Subcutaneous abdominal adipose tissue (tissue), 5 donors: Measurements from ENCODE around the gene HOXB4.
A peak's percentile ranks its signal among the peaks of the same experiment; 100 is the strongest.
"Not testable (repeated sequence)": the region's sequence is repeated elsewhere in the genome, so short reads cannot be mapped to it uniquely, and the experiment has no call there.

Source experiments
- H3K27ac ChIP-seq: one replicate; pipeline ENCODE4 v1.7.0; 2013; ENCODE audit warnings: low read depth, mild to moderate bottlenecking, inconsistent platforms, low read length, moderate library complexity
- H3K27me3 ChIP-seq, 5 donors: one replicate each; pipeline ENCODE4 v1.7.0; 2013; ENCODE audit warnings: low read length in 5 of 5, inconsistent platforms in 1 of 5; ENCODE audit not compliant: control insufficient read depth in 5 of 5, insufficient read depth in 4 of 5
- H3K36me3 ChIP-seq, 5 donors: one replicate each; pipeline ENCODE4 v1.7.0; 2013; ENCODE audit warnings: low read length in 5 of 5; ENCODE audit not compliant: control insufficient read depth in 5 of 5, insufficient read depth in 5 of 5
- H3K4me1 ChIP-seq, 5 donors: one replicate each; pipeline ENCODE4 v1.7.0; 2013; ENCODE audit warnings: low read length in 5 of 5, mild to moderate bottlenecking in 3 of 5, moderate library complexity in 1 of 5; ENCODE audit not compliant: control insufficient read depth in 5 of 5, insufficient read depth in 5 of 5
- H3K4me3 ChIP-seq, 5 donors: one replicate each; pipeline ENCODE4 v1.7.0; 2013; ENCODE audit warnings: low read length in 5 of 5, low read depth in 1 of 5
- H3K9ac ChIP-seq, 5 donors: one replicate each; pipeline ENCODE4 v1.7.0; 2013; ENCODE audit warnings: low read length in 5 of 5, mild to moderate bottlenecking in 4 of 5, moderate library complexity in 3 of 5
- H3K9me3 ChIP-seq, 5 donors: one replicate each; pipeline ENCODE4 v1.7.0; 2013; ENCODE audit warnings: low read length in 5 of 5; ENCODE audit not compliant: control insufficient read depth in 5 of 5
- donor health status: healthy.
- donor health status: healthy.
- donor health status: healthy.
- donor health status: healthy.
- donor health status: healthy.

The HOXB4 gene

DNA sequence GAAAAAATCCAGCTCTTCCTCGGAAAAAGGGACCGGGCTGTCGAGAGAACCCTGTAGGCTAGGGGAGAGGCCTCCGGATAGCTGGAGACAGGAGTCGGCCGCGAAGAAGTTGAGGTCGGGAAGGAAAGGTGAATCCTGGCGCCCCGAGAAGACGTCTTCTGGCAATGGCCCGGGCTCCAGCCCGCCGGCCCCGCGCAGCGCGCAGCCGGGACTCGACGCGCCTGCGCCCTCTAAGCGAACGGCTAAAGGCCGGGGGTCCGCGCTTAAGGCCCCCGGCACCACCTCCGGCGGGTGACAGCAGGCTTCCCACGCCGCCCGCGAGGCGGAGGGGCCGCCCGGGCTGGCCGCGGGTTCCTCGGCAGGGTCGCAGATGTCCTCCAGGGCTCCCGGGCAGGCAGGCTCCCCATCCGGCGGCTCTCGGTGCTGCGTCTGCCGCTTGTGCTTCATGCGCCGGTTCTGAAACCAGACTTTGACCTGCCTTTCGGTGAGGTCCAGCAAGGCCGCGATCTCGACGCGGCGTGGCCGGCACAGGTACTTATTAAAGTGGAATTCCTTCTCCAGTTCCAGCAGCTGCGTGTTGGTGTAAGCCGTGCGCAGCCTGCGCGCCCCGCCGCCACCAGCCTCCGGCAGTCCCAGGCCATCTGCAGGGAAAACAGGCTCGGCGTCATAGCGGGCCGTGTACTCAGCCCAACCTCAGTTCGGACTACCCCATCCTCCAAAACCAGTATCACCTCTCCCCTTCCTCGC, 34.9 kb downstream of the HOXB4 start:
- Histone ChIP-seq H3K9ac (peak overlapping the region; percentile 68 to 89 (median 86)), H3K27ac (peak overlapping the region; percentile 95), H3K36me3 (no peaks in the 10 kb centered on the region), H3K4me1 (peaks cover 12 to 62% (median 51%) of the 10 kb centered on the region in 5 donors), H3K27me3 (no peaks in the 10 kb centered on the region), H3K4me3 (peak overlapping the region; percentile 88 to 92 (median 89)), H3K9me3 (no peaks in the 10 kb centered on the region)

DNA sequence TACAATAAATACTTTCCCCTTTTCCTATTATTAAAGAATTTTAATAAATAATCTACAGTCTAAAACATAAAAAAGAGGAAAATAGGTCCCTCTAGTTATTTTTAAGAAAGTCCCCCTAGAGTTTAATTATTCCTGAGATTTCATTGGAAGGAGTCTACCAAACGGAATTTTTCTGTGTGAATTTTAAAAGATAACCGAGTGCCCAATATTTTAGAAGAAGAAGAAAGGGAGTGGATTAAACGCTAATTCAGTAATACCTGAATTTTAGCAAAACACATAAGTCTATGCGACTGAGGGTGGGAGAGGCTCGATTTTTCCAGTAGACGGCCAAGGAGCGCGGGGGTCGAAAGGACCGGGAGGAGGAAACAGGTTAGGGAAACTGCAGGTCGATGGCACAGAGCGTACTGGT, 35.4 kb downstream of the HOXB4 start:
- Histone ChIP-seq H3K4me1 (peaks cover 11 to 57% (median 47%) of the 10 kb centered on the region in 5 donors), H3K36me3 (no peaks in the 10 kb centered on the region), H3K9ac (peak overlapping the region; percentile 73 to 86 (median 84)), H3K27me3 (no peaks in the 10 kb centered on the region), H3K9me3 (no peaks in the 10 kb centered on the region), H3K27ac (peak overlapping the region; percentile 95), H3K4me3 (peak overlapping the region; percentile 88 to 92 (median 89))

DNA sequence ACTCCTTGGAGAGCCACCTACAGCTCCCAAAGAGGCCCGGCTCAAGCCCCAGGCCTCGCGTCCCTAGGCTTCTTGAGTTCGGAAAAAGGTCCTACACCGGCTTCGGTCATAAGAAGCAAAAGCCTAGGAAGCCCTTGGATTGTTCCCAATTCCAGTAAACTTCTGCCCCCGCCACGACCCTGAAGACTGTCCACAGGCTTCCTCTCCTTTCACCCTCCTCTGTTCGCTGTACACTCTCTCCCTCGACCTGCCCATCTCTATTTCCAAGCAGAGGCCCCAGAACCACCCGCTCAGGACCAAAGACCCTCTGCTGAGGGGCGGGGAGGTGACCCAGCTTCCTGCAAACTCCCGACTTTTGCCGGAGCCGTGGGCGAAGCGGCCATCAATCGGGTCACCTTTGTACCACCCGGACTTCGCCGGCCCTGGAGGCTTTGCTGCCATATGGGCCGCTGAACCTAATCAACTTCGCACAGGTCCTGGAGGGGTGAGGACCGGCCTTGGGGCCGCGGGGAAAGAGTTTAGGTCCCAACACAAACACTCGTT, 36.0 kb downstream of the HOXB4 start:
- Histone ChIP-seq H3K4me3 (peak overlapping the region; percentile 88 to 92 (median 89)), H3K36me3 (no peaks in the 10 kb centered on the region), H3K9ac (peak overlapping the region; percentile 48 to 86 (median 84)), H3K27me3 (no peaks in the 10 kb centered on the region), H3K27ac (peak overlapping the region; percentile 95), H3K9me3 (no peaks in the 10 kb centered on the region), H3K4me1 (peaks cover 9 to 53% (median 41%) of the 10 kb centered on the region in 5 donors)

DNA sequence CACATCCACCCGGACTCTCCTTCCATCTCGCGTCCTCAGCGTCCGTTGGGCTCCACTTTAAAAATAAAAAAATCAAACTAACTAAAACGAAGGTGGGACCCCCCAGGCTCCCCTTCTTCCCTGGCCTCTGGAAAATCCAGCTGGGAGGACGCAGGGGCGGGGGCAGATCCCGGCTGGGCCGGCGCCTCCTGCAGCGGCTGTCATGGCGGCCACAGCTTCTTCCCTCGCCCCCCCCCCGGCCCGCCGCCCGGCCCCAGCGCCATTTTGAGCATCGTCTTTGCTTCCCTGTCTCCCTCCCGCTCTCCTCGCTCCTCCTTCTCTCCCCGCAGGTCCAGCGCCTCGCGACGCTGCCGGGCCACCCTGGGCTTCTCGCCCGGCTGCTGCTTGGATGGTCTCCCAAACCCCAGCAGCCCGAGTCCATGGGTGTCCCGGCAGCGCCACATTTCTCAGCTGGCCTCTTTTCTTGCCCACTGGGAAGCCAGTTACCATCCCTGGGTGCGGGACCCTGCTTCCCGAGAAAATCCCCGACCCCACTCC, 36.5 kb downstream of the HOXB4 start:
- peak overlapping the region; percentile 95 for H3K27ac ChIP-seq
- no peaks in the 10 kb centered on the region for H3K27me3 ChIP-seq
- H3K4me3 ChIP-seq, result peak overlapping the region; percentile 79 to 92 (median 89)
- H3K9me3 ChIP-seq, result no peaks in the 10 kb centered on the region
- peak overlapping the region; percentile 48 to 86 (median 84) for H3K9ac ChIP-seq
- H3K36me3 ChIP-seq, result no peaks in the 10 kb centered on the region
- H3K4me1 ChIP-seq, result peaks cover 9 to 47% (median 36%) of the 10 kb centered on the region in 5 donors

DNA sequence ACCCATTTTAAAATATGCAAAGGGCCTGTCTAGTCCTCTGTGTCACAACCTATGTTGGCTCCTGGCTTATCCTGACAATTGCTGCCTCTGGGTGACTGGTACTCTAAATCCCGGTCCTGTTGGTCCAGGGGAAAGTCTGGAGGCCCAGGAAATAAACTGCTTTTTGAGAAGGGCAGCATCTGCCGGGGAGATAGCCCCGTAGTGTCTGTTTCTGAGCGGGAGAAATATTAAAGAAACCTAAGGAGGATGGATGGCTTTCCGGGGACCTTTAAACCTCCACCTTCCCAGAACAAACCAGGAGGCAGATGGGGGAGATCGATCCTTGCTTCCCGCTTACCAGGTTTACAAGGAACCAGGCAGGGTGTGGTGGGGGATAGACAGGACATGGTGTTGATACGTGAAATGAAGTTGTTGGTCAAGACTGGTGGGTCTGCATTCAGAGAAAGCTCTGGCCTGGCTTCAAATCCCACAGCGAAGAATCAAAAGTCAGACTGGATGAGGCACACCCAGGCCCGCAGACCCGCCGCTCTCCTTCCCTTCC, 37.0 kb downstream of the HOXB4 start:
- H3K4me3 ChIP-seq, result peak overlapping the region; percentile 75 to 89 (median 88)
- no peaks in the 10 kb centered on the region for H3K9me3 ChIP-seq
- H3K36me3 ChIP-seq, result no peaks in the 10 kb centered on the region
- peaks cover 4 to 42% (median 31%) of the 10 kb centered on the region in 5 donors for H3K4me1 ChIP-seq
- H3K9ac ChIP-seq, result peak overlapping the region; percentile 38 to 84 (median 80)
- H3K27me3 ChIP-seq, result no peaks in the 10 kb centered on the region
- H3K27ac ChIP-seq, result peak overlapping the region; percentile 95

DNA sequence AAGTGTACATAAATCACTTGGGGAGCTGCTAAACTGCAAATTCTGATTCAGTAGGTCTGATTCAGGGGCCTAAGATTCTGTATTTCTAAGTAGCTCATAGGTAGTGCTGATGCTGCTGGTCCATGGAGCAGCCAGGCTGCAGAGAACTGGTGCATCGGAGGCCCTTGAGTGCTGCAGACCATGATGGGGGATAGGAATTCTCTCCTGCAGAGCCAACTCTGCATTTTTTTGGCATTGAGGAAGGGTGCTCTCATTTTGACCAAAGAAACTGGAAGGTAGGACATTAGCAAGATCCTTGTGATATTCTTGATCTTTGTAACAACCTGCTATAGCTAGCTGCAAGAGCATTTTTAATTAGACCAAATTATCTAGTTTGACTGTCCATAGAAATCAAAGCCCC, 37.9 kb downstream of the HOXB4 start:
- no peak overlapping the region for H3K4me3 ChIP-seq
- H3K27me3 ChIP-seq, result no peaks in the 10 kb centered on the region
- no peak overlapping the region for H3K9ac ChIP-seq
- no peaks in the 10 kb centered on the region for H3K36me3 ChIP-seq
- peaks cover 3 to 33% (median 22%) of the 10 kb centered on the region in 5 donors for H3K4me1 ChIP-seq
- no peak overlapping the region for H3K27ac ChIP-seq
- H3K9me3 ChIP-seq, result no peaks in the 10 kb centered on the region

DNA sequence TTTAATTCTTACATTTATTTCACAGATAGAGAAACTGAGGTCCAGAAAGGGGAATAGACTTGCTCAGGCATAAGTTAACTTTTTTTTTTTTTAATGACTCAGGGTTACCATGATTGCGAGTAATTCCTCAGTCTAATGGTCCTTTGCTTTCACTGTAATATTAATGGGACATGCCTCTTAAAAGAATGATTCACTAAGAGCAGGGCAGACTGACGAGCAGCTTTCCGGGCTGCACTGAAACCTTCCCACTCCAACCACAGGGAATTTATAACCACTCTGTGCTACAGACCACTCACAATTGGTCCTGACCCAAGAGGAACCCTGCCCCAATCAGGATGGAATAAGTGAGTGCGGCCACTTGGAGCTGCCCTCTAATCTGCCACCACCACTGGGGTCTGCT, 39.0 kb downstream of the HOXB4 start:
- Histone ChIP-seq H3K4me3 (no peak overlapping the region), H3K27me3 (no peaks in the 10 kb centered on the region), H3K9ac (no peak overlapping the region), H3K4me1 (peaks cover 2 to 30% (median 18%) of the 10 kb centered on the region in 5 donors), H3K36me3 (no peaks in the 10 kb centered on the region), H3K9me3 (no peaks in the 10 kb centered on the region), H3K27ac (no peak overlapping the region)

DNA sequence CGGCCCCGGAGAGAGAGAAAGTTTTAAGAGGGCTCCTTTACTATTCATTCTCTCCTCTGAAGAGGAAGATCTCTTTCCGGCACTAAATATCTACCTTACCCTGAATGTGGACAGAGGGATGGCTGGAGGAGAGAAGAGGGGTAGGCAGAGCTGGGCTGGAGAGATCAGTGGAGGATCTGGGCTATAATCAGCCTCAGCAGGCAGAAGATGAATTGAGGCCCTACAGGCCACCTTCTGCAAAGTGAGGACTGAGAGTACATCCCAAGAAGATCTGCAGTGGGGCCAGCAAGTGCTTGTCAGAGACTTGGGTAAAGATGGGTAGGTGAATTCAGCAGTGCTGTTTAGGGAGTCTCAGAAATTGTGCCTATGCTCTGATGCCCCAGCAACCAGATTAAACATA, 40.8 kb downstream of the HOXB4 start:
- Histone ChIP-seq H3K27me3 (no peaks in the 10 kb centered on the region), H3K27ac (no peak overlapping the region), H3K9me3 (no peaks in the 10 kb centered on the region)

DNA sequence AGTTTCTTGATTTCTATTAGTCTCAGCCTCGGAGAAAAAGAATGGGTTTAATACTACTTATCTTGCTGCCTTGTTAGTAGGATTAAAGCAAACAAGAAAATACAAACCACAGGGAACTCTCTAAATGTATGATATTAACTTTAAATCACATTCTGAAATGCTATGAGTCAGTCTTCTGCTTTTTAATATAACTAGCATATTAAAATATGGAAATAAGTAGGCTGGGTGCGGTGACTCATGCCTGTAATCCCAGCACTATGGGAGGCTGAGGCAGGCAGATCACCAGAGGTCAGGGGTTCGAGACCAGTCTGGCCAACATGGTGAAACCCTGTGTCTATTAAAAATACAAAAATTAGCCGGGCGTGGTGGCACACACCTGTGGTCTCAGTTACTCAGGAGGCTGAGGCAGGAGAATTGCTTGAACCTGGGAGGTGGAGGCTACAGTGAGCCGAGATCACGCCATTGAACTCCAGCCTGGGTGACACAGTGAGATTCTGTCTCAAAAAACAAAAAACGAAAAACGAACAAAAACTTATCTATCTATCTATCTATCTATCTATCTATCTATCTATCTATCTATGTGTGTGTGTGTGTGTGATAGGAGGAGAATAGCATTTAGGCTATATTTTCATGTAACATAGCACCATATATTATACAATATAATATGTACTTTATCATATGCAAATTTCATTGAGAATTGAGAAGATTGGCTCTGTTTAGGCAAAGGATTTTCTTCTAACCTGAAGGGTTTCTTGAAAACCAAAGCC, 42.2 kb downstream of the HOXB4 start:
- not testable (repeated sequence) for H3K9me3 ChIP-seq, H3K36me3 ChIP-seq, H3K4me3 ChIP-seq, H3K9ac ChIP-seq, H3K27me3 ChIP-seq, H3K4me1 ChIP-seq, H3K27ac ChIP-seq

More for the DNA sequence above, 40.8 kb downstream of the HOXB4 start:
- no peak overlapping the region for H3K4me3 ChIP-seq
- H3K4me1 ChIP-seq, result peaks cover 2 to 15% (median 12%) of the 10 kb centered on the region in 5 donors
- H3K36me3 ChIP-seq, result no peaks in the 10 kb centered on the region
- no peak overlapping the region for H3K9ac ChIP-seq
